Measurements from ENCODE around the gene FOXN3.

FOXN3 gene

DNA sequence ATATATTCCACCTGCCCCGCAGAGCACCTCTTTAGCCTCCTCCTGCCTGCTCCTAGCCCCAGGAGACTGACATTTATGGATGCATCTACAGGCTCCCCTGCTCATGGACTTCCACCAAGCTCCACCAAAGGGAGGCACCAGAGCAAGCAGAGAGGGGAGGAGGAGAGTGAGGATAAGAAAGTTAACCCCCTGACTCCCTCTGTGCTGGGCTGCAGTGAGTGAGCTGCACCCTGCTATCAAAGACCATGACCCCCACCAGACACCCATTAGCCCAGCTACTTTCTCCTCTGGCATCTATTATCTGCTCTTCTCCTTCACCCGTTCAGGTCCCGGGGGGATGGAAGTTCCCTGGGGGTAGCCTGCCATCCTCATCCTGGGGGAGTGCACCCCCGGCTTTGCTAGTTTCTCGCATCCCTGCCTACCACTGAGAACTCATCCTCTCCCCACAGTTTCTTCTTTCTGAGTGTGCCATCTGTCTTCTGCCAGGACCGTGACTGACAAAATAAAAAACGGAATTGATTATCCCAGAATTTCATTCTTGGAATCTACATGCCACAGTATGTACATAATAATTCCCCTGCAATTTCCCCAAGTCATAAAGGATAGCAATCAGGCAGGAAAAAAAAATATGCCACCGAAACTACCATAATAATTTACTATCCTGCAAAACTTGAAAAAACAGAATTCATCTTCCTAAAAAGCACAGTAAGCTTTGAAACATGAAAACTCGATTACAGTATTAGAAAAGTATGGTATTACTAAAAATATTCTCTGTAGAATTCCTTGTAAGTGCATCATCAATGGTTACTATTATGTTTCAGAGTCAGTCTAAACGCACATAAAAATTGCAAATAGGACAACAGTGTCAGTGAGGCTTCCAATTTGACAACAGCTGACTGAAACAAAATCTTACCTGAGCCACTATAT lies 45.2 kb downstream of the FOXN3 start:
- no peak for DNase-seq
- in situ Hi-C loops (cut with HindIII; ENCODE audit: low pct_ligation_motif_present, low pct_unique_long_range_greater_than_20kb, low sequenced_read_pairs), result no loop called here

DNA sequence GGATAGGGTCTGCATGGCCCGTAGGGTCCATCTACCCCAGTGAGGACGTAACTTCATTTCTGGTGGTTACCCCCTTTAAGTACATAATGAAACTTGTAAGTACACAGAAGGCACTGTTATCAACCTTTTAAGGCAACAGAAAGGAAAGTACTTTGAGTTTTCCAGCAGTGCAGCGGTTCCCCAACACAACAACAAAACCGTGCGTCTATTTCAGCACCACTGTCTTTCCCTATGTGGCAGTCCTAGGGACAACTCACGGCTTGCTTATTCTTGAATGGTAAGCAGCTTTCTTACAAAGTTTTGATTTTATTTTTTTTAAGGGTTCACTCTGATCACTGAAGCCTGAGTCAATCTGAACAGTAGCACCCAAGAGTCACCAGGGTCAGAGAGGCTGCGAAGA lies 46.3 kb downstream of the FOXN3 start:
- in situ Hi-C loops (cut with HindIII; ENCODE audit: low pct_ligation_motif_present, low pct_unique_long_range_greater_than_20kb, low sequenced_read_pairs), result no loop called here

DNA sequence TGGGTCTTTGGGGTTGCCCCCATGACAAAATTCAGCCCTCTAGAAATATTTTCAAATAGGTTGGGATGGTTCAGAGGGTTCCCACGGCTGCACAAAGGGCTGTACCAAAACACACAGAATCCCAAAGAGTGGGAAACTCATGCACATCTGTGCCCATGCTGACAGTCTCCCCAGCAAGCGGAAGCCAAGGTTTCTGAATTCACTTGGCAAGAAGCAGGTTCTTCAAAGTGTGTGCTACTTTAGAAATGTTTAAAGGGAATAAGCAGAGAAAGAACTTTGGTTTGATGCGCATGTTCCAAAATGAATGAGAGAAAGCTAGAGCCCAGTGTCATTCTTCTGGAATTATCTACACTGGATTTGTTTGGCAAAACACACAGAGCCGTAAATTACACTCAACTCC lies 46.7 kb downstream of the FOXN3 start:
- no peak for DNase-seq
- in situ Hi-C loops (cut with HindIII; ENCODE audit: low pct_ligation_motif_present, low pct_unique_long_range_greater_than_20kb, low sequenced_read_pairs), result no loop called here

More for the DNA sequence above, 46.3 kb downstream of the FOXN3 start:
- no peak for DNase-seq

DNA sequence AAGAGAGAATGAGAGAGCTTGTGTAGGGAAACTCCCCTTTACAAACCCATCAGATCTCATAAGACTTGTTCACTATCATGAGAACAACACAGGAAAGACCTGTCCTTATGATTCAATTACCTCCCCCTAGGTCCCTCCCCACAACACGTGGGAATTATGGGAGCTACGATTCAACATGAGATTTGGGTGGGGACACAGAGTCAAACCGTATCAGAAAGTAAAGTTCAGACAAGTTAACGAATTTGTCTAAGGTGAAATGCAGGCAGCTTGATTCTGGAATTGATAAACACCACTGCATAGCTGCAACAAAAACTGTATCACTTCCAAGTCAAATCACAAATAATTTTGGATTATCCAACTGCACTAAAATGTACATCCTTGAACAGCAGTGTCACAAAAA lies 47.4 kb downstream of the FOXN3 start:
- in situ Hi-C loops (cut with HindIII; ENCODE audit: low pct_ligation_motif_present, low pct_unique_long_range_greater_than_20kb, low sequenced_read_pairs), result no loop called here
- DNase-seq, result no peak

DNA sequence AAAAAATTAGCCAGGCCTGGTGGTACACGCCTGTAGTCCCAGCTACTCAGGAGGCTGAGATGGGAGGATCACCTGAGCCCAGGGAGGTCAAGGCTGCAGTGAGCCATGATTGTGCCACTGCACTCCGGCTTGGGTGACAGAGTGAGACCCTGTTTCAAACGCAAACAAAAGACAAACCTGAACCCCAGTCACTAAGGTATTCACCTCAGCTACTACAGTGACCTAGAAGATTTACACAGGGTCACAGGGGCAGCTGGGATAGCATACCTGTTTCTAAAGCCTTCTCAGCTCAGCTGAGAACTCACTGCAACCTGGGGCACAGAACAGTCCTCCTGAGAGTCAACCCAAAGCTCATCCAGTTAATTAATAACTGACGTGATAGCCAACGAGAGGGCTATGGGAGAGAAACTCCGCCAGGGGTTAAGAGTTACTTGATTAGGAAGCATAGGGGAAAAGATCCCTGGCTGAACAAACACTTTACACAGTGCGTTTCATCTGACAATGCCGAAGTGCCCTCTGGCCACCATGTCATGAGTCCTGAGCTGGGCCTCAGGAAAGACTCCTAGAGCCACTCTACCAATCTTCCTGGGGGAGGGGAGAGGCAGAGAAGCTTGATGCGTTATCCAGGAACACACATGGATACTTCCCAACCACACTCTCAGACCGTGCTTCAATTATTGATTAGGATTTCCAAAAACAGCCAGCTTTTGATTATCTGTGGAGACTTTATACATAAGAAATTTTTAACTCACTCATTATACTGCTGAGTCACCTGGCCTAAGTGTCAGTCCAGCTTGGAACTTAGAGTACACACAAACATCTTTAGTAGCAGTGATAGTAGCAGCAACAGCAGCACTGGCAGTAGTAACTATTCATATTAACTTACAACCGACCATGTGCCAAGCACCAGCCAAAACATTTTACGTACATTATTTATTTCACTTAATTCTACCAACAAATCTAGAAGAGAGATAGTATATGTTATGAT lies 48.2 kb downstream of the FOXN3 start:
- in situ Hi-C loops (cut with HindIII; ENCODE audit: low pct_ligation_motif_present, low pct_unique_long_range_greater_than_20kb, low sequenced_read_pairs), result no loop called here
- DNase-seq, result no peak

DNA sequence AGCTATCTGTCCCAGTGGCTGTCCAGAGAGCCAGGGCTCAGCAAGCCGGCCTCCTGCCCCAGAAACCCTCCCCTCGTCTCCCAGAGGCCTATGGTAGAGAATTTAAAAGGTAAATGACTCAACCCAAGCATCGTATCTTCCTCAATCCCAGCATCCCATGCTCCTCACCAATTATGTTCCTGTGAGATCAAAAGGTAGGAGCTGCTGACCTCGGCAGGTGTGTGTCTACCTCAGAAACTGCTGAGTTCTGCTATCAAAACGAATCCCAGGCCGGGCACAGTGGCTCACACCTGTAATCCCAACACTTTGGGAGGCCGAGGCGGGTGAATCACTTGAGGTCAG lies 49.3 kb downstream of the FOXN3 start:
- in situ Hi-C loops (cut with HindIII; ENCODE audit: low pct_ligation_motif_present, low pct_unique_long_range_greater_than_20kb, low sequenced_read_pairs), result no loop called here
- no peak for DNase-seq

DNA sequence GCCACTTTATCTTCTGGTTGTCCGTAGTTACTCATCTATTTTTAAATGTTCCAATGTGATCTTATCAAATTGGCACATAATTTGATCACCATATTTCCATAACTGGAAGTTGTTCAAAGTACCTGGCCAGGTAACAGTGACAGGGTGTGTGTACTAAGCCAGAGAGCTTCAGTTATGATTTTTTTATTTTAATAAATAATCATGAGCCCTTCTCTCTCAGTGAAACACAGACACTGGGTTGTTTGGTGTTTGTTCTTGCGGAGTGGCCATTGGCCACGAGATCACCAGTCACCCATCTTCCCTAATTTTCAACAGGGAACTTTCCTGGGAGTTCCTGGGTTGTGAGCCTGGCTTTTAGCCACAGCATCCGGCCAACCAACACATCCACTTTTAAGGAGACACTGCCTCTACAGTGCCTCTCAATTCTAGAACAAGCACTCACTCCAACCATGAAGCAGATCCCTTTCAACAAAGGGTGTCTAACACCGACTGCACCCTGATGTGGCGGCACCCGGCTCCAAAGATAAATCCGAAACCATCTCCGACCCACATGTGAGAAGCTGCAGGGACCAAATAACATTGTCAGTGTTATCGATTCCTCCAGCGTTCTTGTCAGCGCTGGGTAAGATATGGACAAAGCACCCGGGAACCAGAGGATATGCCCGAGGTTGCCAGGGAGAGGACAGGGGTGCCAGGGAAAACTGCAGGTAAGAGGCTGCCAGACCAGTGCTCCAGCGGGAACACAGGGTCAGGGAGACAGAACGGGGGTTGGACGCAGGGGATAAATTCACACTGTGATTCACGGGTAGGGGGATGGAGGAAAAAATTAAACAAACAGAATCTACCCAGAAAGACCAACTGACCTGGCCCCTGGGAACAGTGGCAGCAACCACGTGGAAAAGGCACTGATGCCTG lies 49.9 kb downstream of the FOXN3 start:
- in situ Hi-C loops (cut with HindIII; ENCODE audit: low pct_ligation_motif_present, low pct_unique_long_range_greater_than_20kb, low sequenced_read_pairs), result no loop called here
- DNase-seq, result no peak

DNA sequence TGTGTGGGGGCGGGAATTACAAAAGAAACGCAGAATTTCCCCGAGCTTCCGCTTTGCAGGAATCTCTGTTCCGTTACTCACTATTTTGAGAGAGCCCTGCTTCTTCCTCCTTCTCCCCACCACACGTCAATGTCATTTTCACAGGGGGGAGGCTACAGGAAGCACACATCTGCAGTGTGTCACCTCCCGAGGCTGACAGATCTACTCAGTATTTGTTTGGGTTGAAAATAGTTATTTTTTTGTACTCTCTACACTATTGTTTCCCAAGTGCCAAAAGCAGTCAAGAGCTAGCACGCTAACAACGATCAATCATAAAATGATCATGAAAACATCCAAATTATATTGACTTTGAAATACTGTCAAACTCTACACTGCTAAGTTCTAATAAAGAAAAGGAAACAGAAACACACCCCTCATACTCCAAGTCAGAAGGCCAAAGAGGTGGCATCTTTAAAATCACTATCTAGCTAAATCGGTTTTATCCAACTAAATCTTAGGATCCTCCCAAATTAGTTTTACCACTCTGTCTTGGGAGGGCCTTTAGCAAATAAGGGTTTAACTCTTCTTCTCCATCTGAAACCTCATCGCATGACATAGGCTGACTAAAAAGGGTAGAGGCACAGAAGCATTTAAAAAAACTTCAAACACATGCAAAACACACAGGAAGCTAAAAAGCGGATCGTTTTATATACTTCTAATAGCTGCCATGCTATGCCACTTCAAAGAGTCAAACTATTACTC lies 51.8 kb downstream of the FOXN3 start:
- DNase-seq, result no peak
- in situ Hi-C loops (cut with HindIII; ENCODE audit: low pct_ligation_motif_present, low pct_unique_long_range_greater_than_20kb, low sequenced_read_pairs), result no loop called here

DNA sequence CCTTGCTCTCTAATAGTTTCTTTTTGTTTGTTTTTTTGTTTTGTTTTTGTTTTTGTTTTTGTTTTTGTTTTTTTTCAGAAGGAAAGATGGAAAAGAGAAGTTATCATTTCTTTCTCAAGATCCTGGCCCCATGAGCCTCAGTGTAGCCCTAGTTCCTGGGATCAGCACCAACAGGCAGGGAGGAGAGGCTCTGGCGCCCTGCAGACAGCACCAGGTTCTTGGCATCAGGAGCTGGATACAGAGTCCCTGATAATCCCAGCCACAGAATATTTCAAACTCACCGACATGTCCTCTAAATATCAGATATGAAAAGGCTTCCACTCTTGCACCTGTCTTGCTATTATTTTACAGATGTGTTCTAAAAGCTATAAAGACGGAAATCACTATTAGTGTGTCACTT lies 52.7 kb downstream of the FOXN3 start:
- DNase-seq, result no peak
- in situ Hi-C loops (cut with HindIII; ENCODE audit: low pct_ligation_motif_present, low pct_unique_long_range_greater_than_20kb, low sequenced_read_pairs), result no loop called here

DNA sequence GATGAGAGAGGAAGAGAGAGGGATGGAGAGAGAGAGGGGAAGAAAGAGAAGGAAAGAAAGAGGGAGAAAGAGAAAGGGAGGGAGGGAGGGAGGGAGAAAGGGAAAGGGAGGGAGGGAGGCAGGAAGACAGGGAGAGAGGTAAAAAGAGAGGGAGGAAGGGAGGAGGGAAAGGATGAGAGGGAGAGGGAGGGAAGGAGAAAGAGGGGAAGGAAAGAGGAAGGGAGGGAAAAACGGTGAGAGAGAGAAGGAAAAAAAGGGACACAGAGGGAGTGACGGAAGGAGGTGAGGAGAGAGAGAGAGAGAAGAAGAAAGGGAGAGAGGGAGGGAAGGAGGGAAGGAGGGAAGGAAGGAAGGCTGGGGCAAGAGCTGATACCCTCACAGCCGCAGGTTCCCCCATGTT lies 56.8 kb downstream of the FOXN3 start:
- in situ Hi-C loops (cut with HindIII; ENCODE audit: low pct_ligation_motif_present, low pct_unique_long_range_greater_than_20kb, low sequenced_read_pairs), result no loop called here
- no peak for DNase-seq

DNA sequence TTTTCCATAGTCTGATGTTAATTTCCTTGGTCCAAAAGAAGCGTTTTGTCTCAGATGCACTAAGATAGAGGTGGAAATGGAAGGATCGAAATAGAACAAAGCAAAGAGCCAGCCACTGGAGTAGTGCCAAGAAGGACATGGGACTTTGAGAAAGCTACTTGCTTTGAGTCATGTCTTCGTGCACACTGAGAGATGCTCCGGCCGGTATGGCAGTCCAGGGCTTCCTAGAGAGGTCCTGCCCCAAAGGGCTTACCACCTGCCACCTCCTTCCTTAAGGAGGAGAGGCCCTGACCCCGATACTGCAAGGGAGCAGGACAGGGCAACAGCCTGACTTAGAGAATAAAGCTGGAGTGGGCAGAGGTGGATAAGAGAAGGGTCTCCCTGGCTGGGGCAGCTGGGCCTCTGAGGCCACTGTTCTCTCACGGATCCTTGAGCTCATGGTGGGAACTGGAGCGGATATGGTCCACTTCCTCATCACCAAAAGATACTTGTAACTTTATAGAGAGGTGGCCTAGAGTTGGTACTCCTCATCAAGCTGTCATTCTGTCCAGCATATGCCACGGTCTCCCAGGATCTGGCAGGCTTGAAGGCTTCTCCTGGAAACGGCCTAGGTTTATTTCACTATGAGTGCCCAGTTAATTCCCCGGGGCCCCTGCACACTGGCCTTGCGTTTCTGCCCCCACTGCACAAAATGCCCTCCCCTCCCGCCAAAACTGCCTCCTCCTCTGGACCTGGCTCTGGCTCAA lies 57.4 kb downstream of the FOXN3 start:
- in situ Hi-C loops (cut with HindIII; ENCODE audit: low pct_ligation_motif_present, low pct_unique_long_range_greater_than_20kb, low sequenced_read_pairs), result no loop called here
- no peak for DNase-seq

DNA sequence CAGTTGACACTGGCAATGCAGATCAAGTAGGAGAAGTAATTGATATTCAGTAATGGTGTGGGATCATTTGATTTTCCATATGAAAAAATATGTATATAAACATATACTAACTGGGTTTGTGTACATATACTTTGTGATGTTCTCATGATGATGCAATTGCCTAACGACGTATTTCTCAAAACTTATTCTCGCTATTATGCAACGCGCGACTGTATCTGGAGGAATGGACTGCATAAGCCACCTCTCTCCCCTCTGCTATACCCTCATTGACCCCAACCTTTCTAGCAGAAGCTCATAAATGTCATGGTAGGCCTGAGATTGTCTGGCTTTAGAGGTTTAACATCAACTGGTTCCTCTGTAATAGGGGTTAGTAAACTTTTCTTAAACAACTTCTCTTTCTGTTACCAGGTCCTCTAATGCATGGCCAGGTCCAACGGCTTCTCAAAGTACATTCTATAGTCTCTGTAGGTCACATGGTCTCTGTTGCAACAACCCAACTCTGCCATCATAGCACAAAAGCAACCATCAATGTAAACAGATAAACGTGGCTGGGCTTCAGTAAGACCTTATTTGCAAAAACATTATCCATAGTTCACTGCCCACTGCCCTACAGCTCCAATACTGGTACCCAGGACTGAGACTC lies 59.3 kb downstream of the FOXN3 start:
- in situ Hi-C loops (cut with HindIII; ENCODE audit: low pct_ligation_motif_present, low pct_unique_long_range_greater_than_20kb, low sequenced_read_pairs), result no loop called here
- no peak for DNase-seq

DNA sequence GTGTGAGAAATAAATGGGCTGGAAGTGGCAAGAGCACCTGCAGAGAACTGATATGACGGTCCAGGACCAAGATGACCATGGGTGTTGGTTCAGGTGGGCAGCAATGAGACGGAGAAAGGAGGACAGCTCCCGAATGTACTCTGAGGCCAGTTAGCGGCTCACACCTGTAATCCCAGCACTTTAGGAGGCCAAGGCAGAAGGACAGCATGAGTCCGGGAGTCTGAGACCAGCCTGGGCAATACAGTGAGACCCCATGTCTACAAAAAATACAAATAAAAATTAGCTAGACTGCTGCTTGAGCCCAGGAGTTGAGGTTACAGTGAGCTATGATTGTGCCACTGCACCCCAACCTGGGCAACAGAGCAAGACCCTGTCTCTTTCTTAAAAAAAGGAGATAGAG lies 60.1 kb downstream of the FOXN3 start:
- in situ Hi-C loops (cut with HindIII; ENCODE audit: low pct_ligation_motif_present, low pct_unique_long_range_greater_than_20kb, low sequenced_read_pairs), result no loop called here
- DNase-seq, result no peak

DNA sequence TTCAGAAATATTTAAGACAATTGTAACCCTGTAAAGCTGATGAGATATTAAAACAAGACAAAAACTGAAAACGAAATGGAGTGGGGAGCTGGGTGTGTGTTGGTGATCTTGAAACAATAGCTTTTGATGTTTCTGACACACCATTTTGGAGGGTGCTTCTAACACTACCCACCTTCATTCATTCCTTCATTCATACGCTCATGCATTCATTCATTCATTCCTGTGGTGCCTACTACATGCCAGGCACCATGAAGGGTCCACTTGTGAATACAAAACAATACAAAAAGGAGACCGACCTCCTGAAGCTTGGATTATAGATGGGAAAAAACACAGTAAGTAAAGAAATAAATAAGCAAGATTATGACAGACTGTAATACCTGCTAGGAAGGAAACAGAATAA lies 60.5 kb downstream of the FOXN3 start:
- in situ Hi-C loops (cut with HindIII; ENCODE audit: low pct_ligation_motif_present, low pct_unique_long_range_greater_than_20kb, low sequenced_read_pairs), result no loop called here
- DNase-seq, result no peak

DNA sequence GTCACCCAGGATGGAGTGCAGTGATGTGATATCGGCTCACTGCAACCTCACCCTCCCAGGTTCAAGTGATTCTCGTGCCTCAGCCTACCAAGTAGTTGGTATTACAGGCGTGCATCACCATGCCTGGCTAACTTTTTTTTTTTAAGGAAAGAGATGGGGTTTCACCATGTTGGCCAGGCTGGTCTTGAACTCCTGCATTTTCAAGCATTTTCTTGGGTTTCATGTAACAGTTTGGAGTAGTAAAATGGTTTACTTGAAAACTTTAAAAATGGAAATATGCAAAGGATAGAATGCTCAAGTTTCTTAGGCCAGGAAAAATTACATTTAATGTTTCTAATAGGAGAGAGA lies 63.3 kb downstream of the FOXN3 start:
- in situ Hi-C loops (cut with HindIII; ENCODE audit: low pct_ligation_motif_present, low pct_unique_long_range_greater_than_20kb, low sequenced_read_pairs), result no loop called here
- DNase-seq, result no peak

DNA sequence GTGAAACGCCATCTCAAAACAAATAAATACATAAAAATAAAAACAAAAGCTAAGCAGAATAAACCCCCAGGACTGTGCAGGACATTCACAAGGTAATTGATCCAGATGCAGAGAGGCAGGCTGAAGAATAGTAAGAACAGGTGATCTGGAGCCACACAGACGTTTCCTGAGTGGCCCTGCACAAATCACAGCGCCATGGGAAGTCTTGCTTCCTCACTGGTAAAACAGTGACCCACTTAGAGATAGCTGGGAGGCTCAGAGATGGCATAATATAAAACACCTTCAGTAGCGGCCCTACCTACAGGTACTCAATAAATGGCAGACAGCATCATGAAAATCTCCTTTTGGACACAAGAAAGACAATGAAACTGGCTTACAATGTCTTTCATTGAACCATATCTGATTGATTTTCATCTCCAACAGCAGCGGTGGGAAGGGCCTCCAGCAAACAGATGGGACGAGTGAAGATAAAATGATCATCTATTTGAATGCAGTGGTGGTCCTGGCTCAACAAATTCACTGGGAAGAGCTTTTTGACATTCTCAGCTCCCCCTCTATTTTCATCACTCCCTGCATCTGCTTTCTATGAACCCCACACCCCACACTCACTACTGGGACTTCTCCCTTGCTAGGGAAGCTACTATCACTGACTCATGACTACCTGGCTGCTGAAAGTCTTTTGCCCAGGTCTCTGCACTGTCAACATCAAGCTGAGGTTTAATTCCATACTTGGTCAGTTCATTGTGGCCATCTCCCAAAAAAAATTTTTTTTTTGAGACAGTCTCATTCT lies 63.9 kb downstream of the FOXN3 start:
- in situ Hi-C loops (cut with HindIII; ENCODE audit: low pct_ligation_motif_present, low pct_unique_long_range_greater_than_20kb, low sequenced_read_pairs), result no loop called here
- no peak for DNase-seq

Measured in ACHN (cell line).